Glutamatergic neuron (in vitro differentiated cells): ENCODE results near the gene MRPS27. TPM values are rescaled to one million over a fixed set of nuclear protein-coding genes. Genes with fewer than 3 reads are reported as not detected.

ENCODE experiments used
- DNase-seq: peaks from one replicate; pipeline ENCODE4 v3.0.0; 2022
- H3K27ac Mint-ChIP-seq: one replicate; pipeline ENCODE4 v1.8.0; 2020; ENCODE audit warnings: mild to moderate bottlenecking, mixed read lengths, inconsistent platforms; ENCODE audit not compliant: unreplicated experiment
- H3K27me3 Mint-ChIP-seq: one replicate; pipeline ENCODE4 v1.8.0; 2020; ENCODE audit warnings: mild to moderate bottlenecking, moderate library complexity, mixed read lengths, inconsistent platforms; ENCODE audit not compliant: unreplicated experiment
- H3K36me3 Mint-ChIP-seq: one replicate; pipeline ENCODE4 v1.8.0; 2020; ENCODE audit warnings: mild to moderate bottlenecking, mixed read lengths, inconsistent platforms; ENCODE audit not compliant: unreplicated experiment
- H3K4me1 Mint-ChIP-seq: one replicate; pipeline ENCODE4 v1.8.0; 2020; ENCODE audit warnings: mild to moderate bottlenecking, low read depth, mixed read lengths, inconsistent platforms; ENCODE audit not compliant: unreplicated experiment
- H3K4me3 Mint-ChIP-seq: one replicate; pipeline ENCODE4 v1.8.0; 2020; ENCODE audit warnings: mild to moderate bottlenecking, mixed read lengths, inconsistent platforms; ENCODE audit not compliant: unreplicated experiment
- H3K9me3 Mint-ChIP-seq: one replicate; pipeline ENCODE4 v1.8.0; 2020; ENCODE audit warnings: mild to moderate bottlenecking, moderate library complexity, mixed read lengths, inconsistent platforms; ENCODE audit not compliant: unreplicated experiment
- total RNA-seq: library from RNA; stranded (reverse); fragmentation: NEBNext Ultra II Directional; extraction: Animal tissue kit (Norgen Biotek cat#: 25700); gene quantifications from one replicate; pipeline ENCODE4 v1.2.1, GENCODE V29; 2021; ENCODE audit not compliant: unreplicated experiment
- TF ChIP-seq, protein P1 (sequence below): fragments of 200-600 bp; sonication (generic); IDR thresholded peaks from one replicate; pipeline ENCODE4 v1.5.0; 2021; ENCODE audit not compliant: partially characterized antibody, unreplicated experiment

Gene MRPS27
- total RNA-seq, 1 donor from 2014 or later, result 30.1 TPM

- no peaks in the 10 kb centered on the region for H3K9me3 Mint-ChIP-seq
- H3K4me1 Mint-ChIP-seq, result no peaks in the 10 kb centered on the region
- H3K36me3 Mint-ChIP-seq, result no peaks in the 10 kb centered on the region
- H3K27ac Mint-ChIP-seq, result no peak overlapping the region
- H3K4me3 Mint-ChIP-seq, result no peak overlapping the region
- no peak for DNase-seq
- TF ChIP-seq, protein P1, sequence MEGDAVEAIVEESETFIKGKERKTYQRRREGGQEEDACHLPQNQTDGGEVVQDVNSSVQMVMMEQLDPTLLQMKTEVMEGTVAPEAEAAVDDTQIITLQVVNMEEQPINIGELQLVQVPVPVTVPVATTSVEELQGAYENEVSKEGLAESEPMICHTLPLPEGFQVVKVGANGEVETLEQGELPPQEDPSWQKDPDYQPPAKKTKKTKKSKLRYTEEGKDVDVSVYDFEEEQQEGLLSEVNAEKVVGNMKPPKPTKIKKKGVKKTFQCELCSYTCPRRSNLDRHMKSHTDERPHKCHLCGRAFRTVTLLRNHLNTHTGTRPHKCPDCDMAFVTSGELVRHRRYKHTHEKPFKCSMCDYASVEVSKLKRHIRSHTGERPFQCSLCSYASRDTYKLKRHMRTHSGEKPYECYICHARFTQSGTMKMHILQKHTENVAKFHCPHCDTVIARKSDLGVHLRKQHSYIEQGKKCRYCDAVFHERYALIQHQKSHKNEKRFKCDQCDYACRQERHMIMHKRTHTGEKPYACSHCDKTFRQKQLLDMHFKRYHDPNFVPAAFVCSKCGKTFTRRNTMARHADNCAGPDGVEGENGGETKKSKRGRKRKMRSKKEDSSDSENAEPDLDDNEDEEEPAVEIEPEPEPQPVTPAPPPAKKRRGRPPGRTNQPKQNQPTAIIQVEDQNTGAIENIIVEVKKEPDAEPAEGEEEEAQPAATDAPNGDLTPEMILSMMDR, result no peak
- H3K27me3 Mint-ChIP-seq, result no peaks in the 10 kb centered on the region
These were observed 31.3 kb upstream of the MRPS27 start for GRCh38 chr5:72351376-72351775.

- Mint-ChIP-seq H3K27me3 (no peaks in the 10 kb centered on the region), H3K4me3 (no peak overlapping the region), H3K9me3 (no peaks in the 10 kb centered on the region), H3K4me1 (no peaks in the 10 kb centered on the region), H3K36me3 (peaks cover 5% of the 10 kb centered on the region), H3K27ac (no peak overlapping the region)
- TF ChIP-seq, protein P1, result no peak
- no peak for DNase-seq
These were observed 27.8 kb upstream of the MRPS27 start for GRCh38 chr5:72347801-72348308.

DNA sequence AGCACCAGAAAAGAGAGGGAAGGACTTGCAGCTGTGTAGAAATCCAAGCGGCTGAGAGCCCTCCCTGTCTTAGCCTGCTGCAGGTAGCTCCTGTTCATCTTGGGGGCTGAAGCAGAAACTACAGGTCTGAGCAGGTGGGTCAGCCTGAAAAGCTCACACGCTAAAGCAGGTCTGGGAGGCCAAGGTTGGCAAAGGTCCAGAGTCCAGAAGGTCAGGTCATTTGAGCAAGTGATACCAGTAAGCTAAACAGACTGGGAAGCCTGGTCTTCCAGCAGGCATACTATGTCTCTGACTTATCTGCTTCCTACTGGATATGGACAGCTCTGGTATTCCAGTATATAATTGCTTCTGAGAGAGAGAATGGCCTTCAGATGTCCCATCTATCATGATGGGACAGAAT, 26.4 kb upstream of the MRPS27 start:
- H3K4me1 Mint-ChIP-seq, result no peaks in the 10 kb centered on the region
- H3K27ac Mint-ChIP-seq, result no peak overlapping the region
- no peaks in the 10 kb centered on the region for H3K27me3 Mint-ChIP-seq
- peaks cover 5% of the 10 kb centered on the region for H3K36me3 Mint-ChIP-seq
- TF ChIP-seq, protein P1, result no peak
- H3K9me3 Mint-ChIP-seq, result no peaks in the 10 kb centered on the region
- H3K4me3 Mint-ChIP-seq, result no peak overlapping the region
- DNase-seq, result no peak

DNA sequence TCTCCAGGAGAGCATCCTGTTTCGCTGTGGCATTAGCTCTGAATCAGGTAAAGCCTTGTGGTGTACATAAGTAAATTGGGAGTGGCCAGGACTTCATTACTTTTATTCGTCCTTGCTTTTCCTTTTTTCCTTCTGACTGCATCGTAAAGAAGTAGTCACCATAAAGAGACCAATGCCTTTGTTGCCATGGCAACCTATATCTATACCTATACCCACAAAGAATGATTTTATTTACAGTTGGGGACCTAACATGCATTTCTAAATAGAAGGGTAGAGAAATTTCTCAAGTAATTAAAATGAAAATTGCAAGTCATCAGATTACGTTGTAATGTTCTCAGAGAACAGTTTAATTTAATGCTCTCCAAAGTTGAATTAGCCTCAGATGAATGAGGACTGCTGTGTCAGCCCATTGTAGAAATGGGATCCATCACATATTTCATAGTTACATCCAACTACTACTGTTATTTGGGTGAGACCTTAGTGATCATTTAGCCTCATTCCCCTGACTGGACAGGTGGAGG, 18.7 kb upstream of the MRPS27 start:
- DNase-seq, result no peak
- no peak overlapping the region for H3K27ac Mint-ChIP-seq
- no peaks in the 10 kb centered on the region for H3K4me1 Mint-ChIP-seq

GRCh38 chr5:72337159-72337558, 17.1 kb upstream of the MRPS27 start:
- TF ChIP-seq, protein P1, result no peak
- no peaks in the 10 kb centered on the region for H3K36me3 Mint-ChIP-seq
- no peak overlapping the region for H3K4me3 Mint-ChIP-seq
- H3K9me3 Mint-ChIP-seq, result no peaks in the 10 kb centered on the region
- H3K4me1 Mint-ChIP-seq, result no peaks in the 10 kb centered on the region
- H3K27me3 Mint-ChIP-seq, result no peaks in the 10 kb centered on the region
- H3K27ac Mint-ChIP-seq, result no peak overlapping the region
- DNase-seq, result no peak

More for the DNA sequence above, 18.7 kb upstream of the MRPS27 start:
- Mint-ChIP-seq H3K27me3 (no peaks in the 10 kb centered on the region), H3K9me3 (no peaks in the 10 kb centered on the region), H3K36me3 (peaks cover 2% of the 10 kb centered on the region), H3K4me3 (no peak overlapping the region)
- TF ChIP-seq, protein P1, result no peak
